Endothelial cell of umbilical vein (primary cell): ENCODE measurements around the gene TBX1. TPM values are rescaled to one million over a fixed set of nuclear protein-coding genes. Genes with fewer than 3 reads are reported as not detected.

Experiments
- BruUV-seq: library from RNA; stranded (reverse); fragments of 400-500 nt; replicated peaks from 2 replicates; lab custom pipeline; 2021; lab: Mats Ljungman, UMichigan
- CTCF ChIA-PET: fragments of 300-600, 350-600 bp; sonication (Branson Sonifier 250); formaldehyde crosslinking; loops from one replicate; lab custom pipeline; 2021; ENCODE audit warnings: antibody characterized with exemption, inconsistent platforms; lab: Charles Lee
- POLR2A ChIA-PET: fragments of 300-600, 350-600 bp; sonication (Branson Sonifier 250); formaldehyde crosslinking; loops from one replicate; lab custom pipeline; 2021; ENCODE audit warnings: antibody characterized with exemption, inconsistent platforms; lab: Charles Lee
- DNase-seq: peaks from one replicate; pipeline ENCODE4 v3.0.0-alpha.2; 2011; ENCODE audit warnings: low read depth, low spot score
- FAIRE-seq: peaks from 2 replicates; lab custom pipeline; 2011; peaks lifted over from hg19 to GRCh38; lab: Jason Lieb, UNC
- H2AFZ ChIP-seq: 2 replicates; pipeline ENCODE4 v1.6.0; 2012; ENCODE audit warnings: low read depth, low read length, control low read depth, inconsistent platforms
- H3K27ac ChIP-seq: 2 replicates; pipeline ENCODE4 v1.5.1; 2011; ENCODE audit warnings: low read depth, mild to moderate bottlenecking, control low read depth, low read length, moderate library complexity; ENCODE audit not compliant: insufficient read depth
- H3K27me3 ChIP-seq, 2 experiments: 2 replicates each; pipeline versions ENCODE4 v1.6.0 to v1.6.1; 2011; ENCODE audit warnings: low read length in 2 of 2, mixed read lengths in 1 of 2; ENCODE audit not compliant: control insufficient read depth in 2 of 2, insufficient read depth in 2 of 2
- H3K36me3 ChIP-seq, 2 experiments: 2 replicates in 1 of 2; 3 replicates in 1 of 2; pipeline ENCODE4 v1.5.1; 2011; ENCODE audit warnings: low read length in 2 of 2, mild to moderate bottlenecking in 1 of 2, moderate library complexity in 1 of 2; ENCODE audit not compliant: control insufficient read depth in 2 of 2, insufficient read depth in 2 of 2; ENCODE audit errors: extremely low read depth in 1 of 2
- H3K4me1 ChIP-seq: 3 replicates; pipeline ENCODE4 v1.5.1; 2011; ENCODE audit warnings: mild to moderate bottlenecking, low read length; ENCODE audit not compliant: control insufficient read depth, insufficient read depth; ENCODE audit errors: extremely low read depth
- H3K4me2 ChIP-seq: 2 replicates; pipeline ENCODE4 v1.6.1; 2011; ENCODE audit warnings: low read length, control low read depth, mixed read lengths; ENCODE audit not compliant: insufficient read depth
- H3K4me3 ChIP-seq, 3 experiments: fragments of 200-600 bp in 1 of 3; sonication (generic), shearing (Covaris generic) in 1 of 3; replicated peaks in 1 of 3; 2 replicates each; pipeline ENCODE4 v1.5.1; 2011 to 2016; ENCODE audit warnings: control low read depth in 3 of 3, low read length in 3 of 3, mild to moderate bottlenecking in 2 of 3, inconsistent platforms in 1 of 3, low read depth in 1 of 3, moderate library complexity in 1 of 3; ENCODE audit not compliant: insufficient read depth in 1 of 3
- H3K79me2 ChIP-seq: 2 replicates; pipeline ENCODE4 v1.6.0; 2012; ENCODE audit warnings: low read length, inconsistent platforms; ENCODE audit not compliant: control insufficient read depth, insufficient read depth
- H3K9ac ChIP-seq: replicated peaks from 2 replicates; pipeline ENCODE3; 2011; ENCODE audit warnings: low read length, control low read depth; ENCODE audit not compliant: insufficient read depth; ENCODE audit errors: extremely low read depth
- H3K9me1 ChIP-seq: replicated peaks from 3 replicates; pipeline ENCODE4 v1.6.0; 2011; ENCODE audit warnings: mild to moderate bottlenecking, low read length; ENCODE audit not compliant: control insufficient read depth, insufficient read depth; ENCODE audit errors: extremely low read depth
- H3K9me3 ChIP-seq: replicated peaks from 2 replicates; pipeline ENCODE4 v1.5.1; 2012; ENCODE audit warnings: low read length, inconsistent platforms; ENCODE audit not compliant: control insufficient read depth, insufficient read depth
- H4K20me1 ChIP-seq: replicated peaks from 2 replicates; pipeline ENCODE3; 2011; ENCODE audit warnings: mild to moderate bottlenecking, low read length; ENCODE audit not compliant: control insufficient read depth, insufficient read depth; ENCODE audit errors: extremely low read depth
- CTCF ChIP-seq, 2 donors: IDR thresholded peaks; 1 replicate in 1 of 2; 2 replicates in 1 of 2; pipeline ENCODE4 v1.5.1; 2011; ENCODE audit warnings: low read length in 2 of 2, mild to moderate bottlenecking in 2 of 2, moderate library complexity in 2 of 2, control low read depth in 1 of 2, inconsistent platforms in 1 of 2, low read depth in 1 of 2; ENCODE audit not compliant: insufficient read depth in 1 of 2; ENCODE audit errors: extremely low read depth in 1 of 2
- EZH2 ChIP-seq: IDR thresholded peaks from 2 replicates; pipeline ENCODE4 v1.6.1; 2012; ENCODE audit warnings: borderline replicate concordance, low read depth, mild to moderate bottlenecking, moderate library complexity, low read length, inconsistent platforms; ENCODE audit not compliant: severe bottlenecking
- FOS ChIP-seq: IDR thresholded peaks from 2 replicates; pipeline ENCODE4 v1.6.1; 2011; ENCODE audit warnings: mild to moderate bottlenecking, low read length, moderate library complexity, borderline replicate concordance; ENCODE audit not compliant: insufficient read depth
- GATA2 ChIP-seq: IDR thresholded peaks from 2 replicates; pipeline ENCODE4 v1.7.0; 2011; ENCODE audit warnings: low read depth, mild to moderate bottlenecking, moderate library complexity, mixed read lengths, low read length; ENCODE audit not compliant: insufficient read length, insufficient read depth
- JUN ChIP-seq: IDR thresholded peaks from 2 replicates; pipeline ENCODE4 v1.6.1; 2011; ENCODE audit warnings: borderline replicate concordance, low read depth; ENCODE audit not compliant: insufficient read length, insufficient read depth
- MYC ChIP-seq: IDR thresholded peaks from one replicate; pipeline ENCODE4 v1.6.1; 2011; ENCODE audit warnings: mild to moderate bottlenecking, low read depth, low read length
- POLR2A ChIP-seq: IDR thresholded peaks from 2 replicates; pipeline ENCODE4 v1.6.1; 2012; ENCODE audit warnings: low read depth, mild to moderate bottlenecking, control low read depth, low read length
- POLR2AphosphoS5 ChIP-seq: IDR thresholded peaks from 2 replicates; pipeline ENCODE4 v1.6.1; 2012; ENCODE audit warnings: low read depth, mild to moderate bottlenecking, control low read depth, low read length, moderate library complexity; ENCODE audit not compliant: insufficient read depth
- dilution Hi-C: fragments of 300-500 bp; cut with MboI; formaldehyde crosslinking; loops from one replicate; pipeline ENCODE4 v1.15.0; 2019; ENCODE audit warnings: low sequenced_read_pairs; ENCODE audit not compliant: extremely low pct_ligation_motif_present
- intact Hi-C: fragments of 100-400 bp; cut with micrococcal nuclease; formaldehyde crosslinking; loops from one replicate; pipeline ENCODE4 v1.10.0; 2022
- polyA plus RNA-seq, 4 experiments: library from polyadenylated mRNA; depleted of rRNA in 3 of 4; stranded (reverse) in 3 of 4; unstranded in 1 of 4; fragments of >200 nt; gene quantifications; 2 replicates each; pipeline versions ENCODE4 v1.2.1 to v1.2.3, GENCODE V29; 2011 to 2012; ENCODE audit warnings: missing spikeins in 1 of 4
- total RNA-seq: library from RNA; stranded (reverse); gene quantifications from 2 replicates; pipeline ENCODE4 v1.2.3, GENCODE V29; 2021
- TF ChIP-seq, protein P1 (sequence below): IDR thresholded peaks from 2 replicates; pipeline ENCODE4 v1.6.1; 2011; ENCODE audit not compliant: insufficient read depth, insufficient read length

TBX1 gene
- total and polyA plus RNA-seq, 2 donors (not counting 3 experiments of a cell fraction or from before 2014, with no cell fraction given), result 11.0 to 30.2 TPM

DNA sequence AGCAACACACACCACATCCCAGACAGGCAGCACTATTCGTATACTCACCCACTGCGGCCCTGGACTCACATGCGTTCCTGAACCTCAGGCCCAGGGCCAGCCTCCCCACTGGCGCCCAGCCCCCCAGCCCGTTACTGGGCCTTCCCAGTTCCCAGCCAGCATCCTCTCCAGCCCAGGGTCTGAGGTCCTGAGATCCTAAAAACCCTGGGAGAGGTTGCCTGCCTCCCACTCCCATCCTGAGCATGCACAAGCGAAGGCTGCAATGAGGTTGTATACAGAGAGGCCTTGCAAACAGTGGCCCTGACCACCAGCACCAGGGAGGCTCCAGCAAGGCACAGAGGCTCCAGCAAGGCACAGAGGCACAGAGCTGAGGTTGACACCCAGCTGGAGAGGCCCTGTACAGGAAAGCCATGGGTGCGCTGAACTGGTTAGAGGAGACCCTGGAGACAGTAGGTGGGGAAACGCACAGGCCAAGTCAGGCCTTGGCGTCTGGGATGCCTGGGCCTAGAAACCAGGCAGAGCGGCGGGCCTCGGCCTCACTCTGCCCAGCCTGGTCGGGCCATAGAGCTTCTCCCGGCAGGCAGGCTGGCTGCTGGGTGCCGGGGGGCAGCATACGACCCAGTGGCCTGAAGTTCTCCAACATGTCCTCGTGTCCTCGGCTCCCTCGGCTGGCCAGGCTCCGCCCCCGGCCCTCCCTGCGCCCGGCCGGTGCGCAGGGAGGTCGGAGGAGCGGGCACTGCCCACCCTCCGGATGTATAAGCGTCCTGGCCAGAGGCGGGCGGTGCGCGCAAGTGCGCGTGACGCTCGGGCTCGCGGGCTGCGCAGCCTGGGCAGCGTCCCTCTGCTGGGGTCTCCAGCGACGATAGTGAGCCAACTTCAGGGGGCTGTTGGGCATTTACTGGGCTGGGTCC lies 2.3 kb upstream of the TBX1 start:
- ChIA-PET POLR2A (no interaction called here), CTCF (interaction anchor here (1.4 to 5.6 kb wide), 3 partner anchors 14 to 154 kb away, joined by 4 to 73 read pairs (median 8); no protein-coding TSS in a partner anchor)
- BruUV-seq, result no TSS peak
- Histone ChIP-seq H3K9me3 (no peaks in the 10 kb centered on the region), H3K4me1 (peaks cover 12% of the 10 kb centered on the region), H3K4me2 (no peak overlapping the region), H3K4me3 (peak overlapping the region in 1 of 3 experiments; percentile 13), H2AFZ (no peak overlapping the region), H3K27me3 (peaks cover 34 to 62% of the 10 kb centered on the region in 2 experiments), H3K79me2 (peaks cover 19% of the 10 kb centered on the region), H3K36me3 (no peaks in the 10 kb centered on the region), H3K27ac (no peak overlapping the region), H4K20me1 (no peaks in the 10 kb centered on the region), H3K9me1 (no peaks in the 10 kb centered on the region), H3K9ac (no peak overlapping the region)
- DNase-seq (no peak), FAIRE-seq (no peak)
- intact Hi-C loops, result loop anchor here (5.0 kb wide), 1 partner anchor 94 kb away; the partner anchor contains the start of genes GNB1L and RTL10
- TF ChIP-seq, protein P1, sequence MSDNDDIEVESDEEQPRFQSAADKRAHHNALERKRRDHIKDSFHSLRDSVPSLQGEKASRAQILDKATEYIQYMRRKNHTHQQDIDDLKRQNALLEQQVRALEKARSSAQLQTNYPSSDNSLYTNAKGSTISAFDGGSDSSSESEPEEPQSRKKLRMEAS, result no peak
- no peak for TF ChIP-seq EZH2
- TF ChIP-seq POLR2A, result no peak
- no peak for TF ChIP-seq CTCF (IDR thresholded peaks at IDR 0.05; ENCODE audit: extremely low read depth in 1 of 2, insufficient read depth in 1 of 2, low read depth in 1 of 2, low read length in 2 of 2)
- TF ChIP-seq JUN, result no peak
- TF ChIP-seq FOS, result no peak
- no peak for TF ChIP-seq POLR2AphosphoS5
- TF ChIP-seq GATA2, result no peak
- no peak for TF ChIP-seq MYC
- dilution Hi-C loops, result no loop called here
